Measurements from ENCODE around the gene TRAPPC2L.
"Not testable (repeated sequence)": the region's sequence is repeated elsewhere in the genome, so short reads cannot be mapped to it uniquely, and the experiment has no call there.

GRCh38 chr16:88889702-88890352 is 32.9 kb downstream of the TRAPPC2L start:
- TF ChIP-seq CTCF (conservative IDR thresholded peaks at IDR 0.05); ZFX (IDR thresholded peaks at IDR 0.05): not testable (repeated sequence)

Measured in C4-2B (cell line).